CD4-positive, alpha-beta T cell (primary cell): ENCODE data around the gene CCAR1. TPM values are rescaled to one million over a fixed set of nuclear protein-coding genes. Genes with fewer than 3 reads are reported as not detected.

Experiments used
- ATAC-seq: fragments of 200-7000 bp; cut with Tn5 transposase; one replicate; pipeline ENCODE4 v1.10.0; 2022; ENCODE audit warnings: mild to moderate bottlenecking; ENCODE audit not compliant: poor library complexity
- CTCF ChIA-PET: fragments of 350-600 bp; sonication (Branson Sonifier 250); formaldehyde crosslinking; loops from one replicate; lab custom pipeline; 2021; ENCODE audit warnings: antibody characterized with exemption, inconsistent platforms; lab: Charles Lee
- POLR2A ChIA-PET: fragments of 350-600 bp; sonication (Branson Sonifier 250); formaldehyde crosslinking; loops from one replicate; lab custom pipeline; 2021; ENCODE audit warnings: antibody characterized with exemption, inconsistent platforms; lab: Charles Lee
- DNase-seq, 14 experiments: peaks; one replicate each; pipeline ENCODE4 v3.0.0-alpha.2; 2013 to 2020; ENCODE audit warnings: mixed read lengths in 2 of 14
- H3K27ac ChIP-seq, 2 donors: one replicate each; pipeline versions ENCODE4 v1.5.1 to v1.7.0; 2013; ENCODE audit warnings: low read length in 2 of 2, low read depth in 1 of 2, mild to moderate bottlenecking in 1 of 2
- H3K27me3 ChIP-seq, 2 experiments: 1 replicate in 1 of 2; 2 replicates in 1 of 2; pipeline versions ENCODE4 v1.6.1 to v1.7.0; 2013; ENCODE audit warnings: low read length in 2 of 2, control low read depth in 1 of 2, mild to moderate bottlenecking in 1 of 2, moderate library complexity in 1 of 2; ENCODE audit not compliant: insufficient read depth in 2 of 2, control insufficient read depth in 1 of 2
- H3K36me3 ChIP-seq: one replicate; pipeline ENCODE4 v1.6.1; 2013; ENCODE audit warnings: low read length, control low read depth; ENCODE audit not compliant: insufficient read depth
- H3K4me1 ChIP-seq: one replicate; pipeline ENCODE4 v1.6.1; 2013; ENCODE audit warnings: low read length, control low read depth; ENCODE audit not compliant: insufficient read depth
- H3K4me3 ChIP-seq: one replicate; pipeline ENCODE4 v1.5.1; 2013; ENCODE audit warnings: mild to moderate bottlenecking, low read length, moderate library complexity
- H3K9me3 ChIP-seq, 2 experiments: 1 replicate in 1 of 2; 2 replicates in 1 of 2; pipeline versions ENCODE4 v1.6.1 to v1.7.0; 2013; ENCODE audit warnings: low read length in 2 of 2, mild to moderate bottlenecking in 2 of 2, control low read depth in 1 of 2, moderate library complexity in 1 of 2; ENCODE audit not compliant: control insufficient read depth in 1 of 2, insufficient read depth in 1 of 2
- H3K27ac Mint-ChIP-seq: one replicate; pipeline ENCODE4 v1.8.0; 2020; ENCODE audit warnings: mixed read lengths
- H3K27me3 Mint-ChIP-seq: one replicate; pipeline ENCODE4 v1.8.0; 2021; ENCODE audit warnings: mixed read lengths
- H3K36me3 Mint-ChIP-seq: one replicate; pipeline ENCODE4 v1.8.0; 2021; ENCODE audit warnings: low read depth, mixed read lengths
- H3K4me1 Mint-ChIP-seq: one replicate; pipeline ENCODE4 v1.8.0; 2021; ENCODE audit warnings: low read depth, mixed read lengths
- H3K4me3 Mint-ChIP-seq: one replicate; pipeline ENCODE4 v1.8.0; 2020; ENCODE audit warnings: mild to moderate bottlenecking, mixed read lengths
- H3K9me3 Mint-ChIP-seq: one replicate; pipeline ENCODE4 v1.8.0; 2020; ENCODE audit warnings: mixed read lengths
- intact Hi-C, 2 experiments: fragments of 100-400 bp; cut with DNase I in 1 of 2; cut with micrococcal nuclease in 1 of 2; formaldehyde crosslinking; loops; one replicate each; pipeline versions ENCODE4 v1.15.1 to v1.9.0; 2023 to 2025; cut with DNase I, micrococcal nuclease
- polyA plus RNA-seq, 2 donors: library from polyadenylated mRNA; unstranded; fragments of 120-200 nt; gene quantifications; one replicate each; pipeline ENCODE4 v1.2.1, GENCODE V29; 2013
- total RNA-seq, 174 experiments: library from RNA in 2 of 174; stranded (reverse) in 2 of 174; gene quantifications; one replicate each; pipeline ENCODE4 v1.2.3 and lab custom pipeline; 2021 to 2026
- TF ChIP-seq, protein P1 (sequence below): fragments of 200-600 bp; IDR thresholded peaks from one replicate; pipeline ENCODE4 v1.8.0; 2022; ENCODE audit warnings: antibody characterized with exemption, mild to moderate bottlenecking

Gene CCAR1, protein sequence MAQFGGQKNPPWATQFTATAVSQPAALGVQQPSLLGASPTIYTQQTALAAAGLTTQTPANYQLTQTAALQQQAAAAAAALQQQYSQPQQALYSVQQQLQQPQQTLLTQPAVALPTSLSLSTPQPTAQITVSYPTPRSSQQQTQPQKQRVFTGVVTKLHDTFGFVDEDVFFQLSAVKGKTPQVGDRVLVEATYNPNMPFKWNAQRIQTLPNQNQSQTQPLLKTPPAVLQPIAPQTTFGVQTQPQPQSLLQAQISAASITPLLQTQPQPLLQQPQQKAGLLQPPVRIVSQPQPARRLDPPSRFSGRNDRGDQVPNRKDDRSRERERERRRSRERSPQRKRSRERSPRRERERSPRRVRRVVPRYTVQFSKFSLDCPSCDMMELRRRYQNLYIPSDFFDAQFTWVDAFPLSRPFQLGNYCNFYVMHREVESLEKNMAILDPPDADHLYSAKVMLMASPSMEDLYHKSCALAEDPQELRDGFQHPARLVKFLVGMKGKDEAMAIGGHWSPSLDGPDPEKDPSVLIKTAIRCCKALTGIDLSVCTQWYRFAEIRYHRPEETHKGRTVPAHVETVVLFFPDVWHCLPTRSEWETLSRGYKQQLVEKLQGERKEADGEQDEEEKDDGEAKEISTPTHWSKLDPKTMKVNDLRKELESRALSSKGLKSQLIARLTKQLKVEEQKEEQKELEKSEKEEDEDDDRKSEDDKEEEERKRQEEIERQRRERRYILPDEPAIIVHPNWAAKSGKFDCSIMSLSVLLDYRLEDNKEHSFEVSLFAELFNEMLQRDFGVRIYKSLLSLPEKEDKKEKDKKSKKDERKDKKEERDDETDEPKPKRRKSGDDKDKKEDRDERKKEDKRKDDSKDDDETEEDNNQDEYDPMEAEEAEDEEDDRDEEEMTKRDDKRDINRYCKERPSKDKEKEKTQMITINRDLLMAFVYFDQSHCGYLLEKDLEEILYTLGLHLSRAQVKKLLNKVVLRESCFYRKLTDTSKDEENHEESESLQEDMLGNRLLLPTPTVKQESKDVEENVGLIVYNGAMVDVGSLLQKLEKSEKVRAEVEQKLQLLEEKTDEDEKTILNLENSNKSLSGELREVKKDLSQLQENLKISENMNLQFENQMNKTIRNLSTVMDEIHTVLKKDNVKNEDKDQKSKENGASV
- 10 to 100 TPM; 68.9 to 82.2 TPM for total RNA-seq
- polyA plus RNA-seq (2013, experiment 1 of 2): 71.5 TPM
- 74.4 TPM for polyA plus RNA-seq (2013, experiment 2 of 2)
- 86.5 to 233 (median 154) reads per million in 172 experiments for total RNA-seq (lab: John Stamatoyannopoulos, UW)

DNA sequence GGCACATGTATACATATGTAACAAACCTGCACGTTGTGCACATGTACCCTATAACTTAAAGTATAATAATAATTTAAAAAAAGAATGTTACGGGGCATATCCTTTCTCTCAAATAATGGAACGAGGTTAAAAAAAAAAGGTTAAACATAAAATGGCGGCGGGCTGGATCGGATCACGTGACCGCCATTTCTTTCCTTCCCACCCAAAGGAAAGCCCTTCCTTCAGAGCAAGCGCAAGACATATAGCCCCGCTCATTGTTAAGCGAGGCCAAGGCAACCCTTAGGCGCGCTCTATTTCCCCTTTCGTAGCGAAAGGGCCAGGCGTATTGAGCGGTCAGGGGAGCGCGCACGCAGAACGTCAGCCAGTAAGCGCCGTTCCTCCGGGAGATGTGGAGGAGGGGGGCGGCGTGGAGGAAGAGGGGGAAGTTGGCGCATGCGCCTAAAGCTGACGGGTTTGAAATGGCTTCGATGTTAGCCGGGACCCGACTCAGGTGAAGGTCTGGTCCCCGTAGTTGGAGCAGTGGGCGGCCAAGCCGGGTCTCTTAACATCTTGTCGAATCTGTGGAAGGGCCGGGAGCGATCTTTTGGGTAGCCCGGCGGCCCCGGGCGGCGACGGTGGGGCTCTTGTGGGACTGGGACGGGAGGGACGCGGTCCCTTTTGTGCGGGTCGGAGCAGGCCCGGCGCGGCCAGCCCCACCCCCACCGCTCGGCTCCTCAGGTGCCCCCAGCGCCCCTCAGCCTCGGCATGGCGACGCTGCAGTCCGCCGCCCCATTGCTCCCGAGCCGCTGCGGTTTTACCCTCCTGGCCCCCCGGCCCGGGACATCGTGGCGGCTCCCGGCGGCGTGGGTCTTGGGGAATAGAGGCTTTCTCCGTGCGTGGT lies at the start of gene CCAR1:
Gene CCAR1 (plus strand): TSS at position 447 of the 880 bp plus-strand sequence. CDS start 1,266 bp downstream, outside the sequence.
- peak; percentile 92 to 99 (median 96) for DNase-seq
- Mint-ChIP-seq H3K27ac (peak within 1 kb of the TSS; percentile 98), H3K4me1 (peaks cover 16% of the 10 kb centered on the region), H3K27me3 (no peaks in the 10 kb centered on the region), H3K4me3 (peak within 1 kb of the TSS; percentile 100), H3K36me3 (peaks cover 40% of the 10 kb centered on the region), H3K9me3 (no peaks in the 10 kb centered on the region)
- ATAC-seq: peak; percentile 94
- Histone ChIP-seq H3K27me3 (no peaks in the 10 kb centered on the region), H3K4me1 (peaks cover 16% of the 10 kb centered on the region), H3K4me3 (peak within 1 kb of the TSS; percentile 93), H3K27ac (peak within 1 kb of the TSS; percentile 85 to 89), H3K9me3 (no peaks in the 10 kb centered on the region), H3K36me3 (peaks cover 21% of the 10 kb centered on the region)
- ChIA-PET CTCF (no interaction called here), POLR2A (interaction anchor here (0.6 to 2.1 kb wide), 11 partner anchors 8 to 838 kb away, joined by 3 to 16 read pairs (median 4); partner anchors contain the start of genes DDX21, DNA2, HNRNPH3 and PBLD)
- TF ChIP-seq, protein P1, sequence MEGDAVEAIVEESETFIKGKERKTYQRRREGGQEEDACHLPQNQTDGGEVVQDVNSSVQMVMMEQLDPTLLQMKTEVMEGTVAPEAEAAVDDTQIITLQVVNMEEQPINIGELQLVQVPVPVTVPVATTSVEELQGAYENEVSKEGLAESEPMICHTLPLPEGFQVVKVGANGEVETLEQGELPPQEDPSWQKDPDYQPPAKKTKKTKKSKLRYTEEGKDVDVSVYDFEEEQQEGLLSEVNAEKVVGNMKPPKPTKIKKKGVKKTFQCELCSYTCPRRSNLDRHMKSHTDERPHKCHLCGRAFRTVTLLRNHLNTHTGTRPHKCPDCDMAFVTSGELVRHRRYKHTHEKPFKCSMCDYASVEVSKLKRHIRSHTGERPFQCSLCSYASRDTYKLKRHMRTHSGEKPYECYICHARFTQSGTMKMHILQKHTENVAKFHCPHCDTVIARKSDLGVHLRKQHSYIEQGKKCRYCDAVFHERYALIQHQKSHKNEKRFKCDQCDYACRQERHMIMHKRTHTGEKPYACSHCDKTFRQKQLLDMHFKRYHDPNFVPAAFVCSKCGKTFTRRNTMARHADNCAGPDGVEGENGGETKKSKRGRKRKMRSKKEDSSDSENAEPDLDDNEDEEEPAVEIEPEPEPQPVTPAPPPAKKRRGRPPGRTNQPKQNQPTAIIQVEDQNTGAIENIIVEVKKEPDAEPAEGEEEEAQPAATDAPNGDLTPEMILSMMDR: no peak
- intact Hi-C loops: loop anchor here (2.0 to 10.0 kb wide), 8 partner anchors 166 to 649 kb away; partner anchors contain the start of genes HNRNPH3 (in 2 of the 2), PBLD (in 2 of the 2), DDX21 (in 1 of the 2) and DDX50 (in 1 of the 2)

DNA sequence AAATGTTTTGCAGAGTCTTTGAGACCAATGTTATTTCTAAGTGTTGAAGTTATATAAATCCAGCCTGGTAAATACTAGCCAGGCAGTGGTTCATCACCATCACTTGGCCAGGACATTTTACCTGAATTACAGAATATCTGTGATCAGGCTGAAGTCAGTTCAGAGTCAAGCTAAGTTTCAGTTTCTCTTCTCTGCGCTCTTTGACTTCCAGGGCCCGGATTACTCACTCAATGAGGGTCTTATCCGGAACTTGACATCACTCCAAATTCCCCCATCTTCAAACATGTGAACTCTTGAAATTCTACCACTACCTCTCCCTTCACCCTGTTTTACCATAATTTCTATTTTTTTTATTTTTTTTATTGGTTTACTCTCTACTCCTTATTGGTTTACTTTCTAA lies 36.6 kb upstream of the CCAR1 start:
- Histone ChIP-seq H3K27ac (no peak overlapping the region), H3K9me3 (no peaks in the 10 kb centered on the region), H3K36me3 (peaks cover 13% of the 10 kb centered on the region), H3K27me3 (no peaks in the 10 kb centered on the region), H3K4me3 (peak overlapping the region; percentile 30), H3K4me1 (no peaks in the 10 kb centered on the region)
- Mint-ChIP-seq H3K27me3 (no peaks in the 10 kb centered on the region), H3K36me3 (peaks cover 56% of the 10 kb centered on the region), H3K27ac (no peak overlapping the region), H3K4me3 (no peak overlapping the region), H3K9me3 (no peaks in the 10 kb centered on the region), H3K4me1 (no peaks in the 10 kb centered on the region)
- ChIA-PET CTCF (interaction anchor here (0.7 kb wide), 1 partner anchor 25 kb away, joined by 3 read pairs; no protein-coding TSS in a partner anchor), POLR2A (no interaction called here)
- DNase-seq (peak in 3 of 14 experiments; percentile 28 to 42 (median 39)), ATAC-seq (no peak)
- TF ChIP-seq, protein P1: no peak
- intact Hi-C loops: no loop called here
